LNCAP (cell line): ENCODE results near the gene BTBD3.

ENCODE experiments used
- TF ChIP-seq, protein P1 (sequence below): fragments of 450-650 bp; IDR thresholded peaks from 2 replicates; pipeline ENCODE4 v1.5.1; 2017; ENCODE audit warnings: mild to moderate bottlenecking

Gene BTBD3

DNA sequence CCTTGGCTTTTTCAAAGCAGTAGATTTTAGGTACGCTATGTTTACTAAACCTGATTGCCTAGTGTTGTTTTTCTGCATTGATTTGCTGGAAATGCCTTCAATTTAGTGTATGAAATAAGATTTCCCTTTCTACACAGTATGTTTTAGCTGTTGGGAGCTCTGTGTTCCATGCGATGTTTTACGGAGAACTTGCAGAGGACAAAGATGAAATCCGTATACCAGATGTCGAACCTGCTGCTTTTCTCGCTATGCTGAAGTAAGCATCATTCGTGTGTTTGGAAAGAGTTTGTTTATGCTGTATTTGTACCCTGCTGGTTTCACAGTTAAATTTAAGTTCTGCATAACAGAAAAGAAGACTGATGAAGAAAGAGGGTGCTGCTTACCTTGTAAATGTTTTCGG is 1.9 kb downstream of the BTBD3 start:
- TF ChIP-seq, protein P1, sequence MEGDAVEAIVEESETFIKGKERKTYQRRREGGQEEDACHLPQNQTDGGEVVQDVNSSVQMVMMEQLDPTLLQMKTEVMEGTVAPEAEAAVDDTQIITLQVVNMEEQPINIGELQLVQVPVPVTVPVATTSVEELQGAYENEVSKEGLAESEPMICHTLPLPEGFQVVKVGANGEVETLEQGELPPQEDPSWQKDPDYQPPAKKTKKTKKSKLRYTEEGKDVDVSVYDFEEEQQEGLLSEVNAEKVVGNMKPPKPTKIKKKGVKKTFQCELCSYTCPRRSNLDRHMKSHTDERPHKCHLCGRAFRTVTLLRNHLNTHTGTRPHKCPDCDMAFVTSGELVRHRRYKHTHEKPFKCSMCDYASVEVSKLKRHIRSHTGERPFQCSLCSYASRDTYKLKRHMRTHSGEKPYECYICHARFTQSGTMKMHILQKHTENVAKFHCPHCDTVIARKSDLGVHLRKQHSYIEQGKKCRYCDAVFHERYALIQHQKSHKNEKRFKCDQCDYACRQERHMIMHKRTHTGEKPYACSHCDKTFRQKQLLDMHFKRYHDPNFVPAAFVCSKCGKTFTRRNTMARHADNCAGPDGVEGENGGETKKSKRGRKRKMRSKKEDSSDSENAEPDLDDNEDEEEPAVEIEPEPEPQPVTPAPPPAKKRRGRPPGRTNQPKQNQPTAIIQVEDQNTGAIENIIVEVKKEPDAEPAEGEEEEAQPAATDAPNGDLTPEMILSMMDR: no peak

DNA sequence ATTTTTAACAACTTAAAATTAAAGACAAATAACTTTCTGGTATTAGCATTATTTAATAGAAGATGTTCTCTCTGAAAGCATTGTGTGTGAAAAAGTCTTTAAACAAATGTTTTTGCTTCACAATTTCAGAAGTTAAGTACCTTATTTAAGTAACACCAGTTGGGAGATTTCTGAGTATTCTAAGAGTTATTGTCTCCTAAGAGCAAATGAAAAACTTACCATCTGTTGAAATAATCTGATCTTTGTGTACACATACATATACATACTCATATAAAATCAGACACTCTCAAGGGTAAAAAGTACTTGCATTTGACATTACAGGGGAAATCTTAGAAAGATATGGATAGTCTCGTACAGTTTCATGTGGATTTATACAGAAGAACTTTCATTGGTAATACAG is 2.4 kb downstream of the BTBD3 start:
- TF ChIP-seq, protein P1: no peak

DNA sequence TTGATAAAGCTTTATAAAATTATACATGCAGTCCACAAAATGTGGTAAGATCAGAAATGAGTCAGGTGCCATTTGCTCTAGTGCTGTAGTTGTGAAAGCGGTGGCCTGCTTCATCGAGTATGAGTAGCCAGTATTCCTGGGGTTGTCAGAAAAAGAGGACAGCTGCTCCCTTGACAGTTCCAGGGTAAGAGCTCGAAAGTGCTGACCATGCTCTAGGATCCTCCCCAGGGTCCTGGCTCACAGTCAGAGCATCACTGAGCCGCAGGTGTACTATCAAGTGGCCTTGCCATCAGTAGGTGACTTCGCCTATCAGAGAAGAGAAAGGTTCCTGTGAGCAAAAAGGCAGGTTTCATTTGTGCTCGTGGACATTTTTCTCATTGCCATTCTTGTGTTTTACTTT is 3.6 kb downstream of the BTBD3 start:
- TF ChIP-seq, protein P1: no peak

DNA sequence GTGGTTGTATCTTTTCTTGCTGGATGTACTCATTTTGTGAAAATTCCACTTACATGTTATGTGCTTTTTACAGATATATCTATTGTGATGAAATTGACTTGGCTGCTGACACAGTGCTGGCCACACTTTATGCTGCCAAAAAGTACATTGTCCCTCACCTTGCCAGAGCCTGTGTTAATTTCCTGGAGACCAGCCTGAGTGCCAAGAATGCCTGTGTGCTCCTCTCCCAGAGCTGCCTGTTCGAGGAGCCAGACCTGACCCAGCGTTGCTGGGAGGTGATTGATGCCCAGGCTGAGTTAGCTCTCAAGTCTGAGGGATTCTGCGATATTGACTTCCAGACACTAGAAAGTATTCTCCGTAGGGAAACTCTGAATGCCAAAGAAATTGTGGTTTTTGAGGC is 4.9 kb downstream of the BTBD3 start:
- TF ChIP-seq, protein P1: no peak

DNA sequence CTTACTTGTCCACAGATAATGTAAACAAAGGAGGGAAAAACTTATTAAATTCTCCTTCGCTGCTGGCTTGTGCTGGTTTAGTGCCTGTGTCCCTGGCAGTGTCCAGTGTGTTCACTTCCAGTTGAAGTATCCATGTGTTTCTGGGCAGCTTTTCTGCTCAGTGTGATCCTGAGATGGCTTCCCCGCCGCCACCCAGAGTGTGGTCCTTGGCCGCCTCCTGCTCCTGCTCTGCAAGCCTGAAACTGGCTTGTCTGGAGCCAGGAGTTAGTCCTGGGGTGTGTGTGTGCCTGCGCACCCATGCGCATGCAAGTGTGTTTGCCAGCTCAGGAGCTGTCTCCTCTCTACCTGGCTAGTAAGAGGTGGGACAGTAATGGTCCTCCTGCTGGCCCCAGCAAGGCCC is 7.2 kb downstream of the BTBD3 start:
- TF ChIP-seq, protein P1: no peak

DNA sequence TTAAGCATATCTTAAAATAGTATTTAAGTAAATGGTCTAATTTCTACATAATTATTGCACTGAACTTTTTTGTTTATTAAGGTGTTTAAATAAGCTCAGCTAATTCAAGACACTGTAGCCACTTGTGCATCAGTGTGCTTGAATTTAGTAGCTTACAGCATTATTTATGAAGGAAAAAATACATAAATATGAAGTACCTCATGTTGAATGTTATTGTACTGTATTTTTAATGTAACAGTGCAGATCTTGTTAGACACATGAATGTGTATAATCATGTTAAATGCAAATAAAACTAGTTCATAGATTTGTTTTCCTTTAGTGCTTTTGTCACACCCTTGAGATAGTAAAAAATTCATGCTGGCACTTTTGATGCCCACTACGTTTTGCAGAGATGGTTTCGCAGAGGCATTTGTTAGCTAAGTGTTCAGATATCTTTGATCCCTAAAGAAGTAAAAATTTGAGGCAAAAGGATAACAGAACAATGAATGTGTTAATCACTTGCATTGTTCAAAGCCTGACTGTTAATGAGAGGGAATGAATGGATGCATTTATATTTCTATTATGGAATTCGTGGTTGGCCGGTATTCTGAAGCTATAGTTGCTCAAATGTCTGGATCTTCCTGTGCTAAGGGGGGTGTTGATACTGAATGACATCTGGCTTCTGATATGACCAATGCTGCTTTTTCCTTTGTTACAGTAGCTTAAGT is 8.8 kb downstream of the BTBD3 start:
- TF ChIP-seq, protein P1: no peak

DNA sequence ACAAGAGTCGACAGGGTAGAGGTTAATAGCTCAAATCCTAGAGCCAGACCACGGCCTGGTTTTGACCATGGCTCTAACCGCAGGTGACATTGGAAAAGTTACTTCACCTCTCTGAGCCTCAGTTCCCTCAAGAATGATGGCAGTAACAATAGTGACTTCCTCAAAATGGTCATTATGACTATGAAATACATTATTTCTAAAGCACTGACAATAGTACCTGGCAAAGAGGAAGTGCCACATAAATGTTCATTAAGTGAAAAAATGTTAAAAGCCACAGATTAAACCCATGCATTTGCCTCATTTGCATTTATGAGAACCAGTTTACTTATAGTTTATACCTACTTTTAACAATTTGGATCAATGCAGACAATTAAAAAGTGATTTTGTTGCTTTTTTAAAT is 12.3 kb downstream of the BTBD3 start:
- TF ChIP-seq, protein P1: no peak
